Measurements from ENCODE around the gene RLF.

The RLF gene

GRCh38 chr1:40274331-40274730 is 113.1 kb downstream of the RLF start:
- Histone ChIP-seq H3K9ac (ENCODE audit: low read length) (no peak overlapping the region), H3K9me3 (ENCODE audit: low read length) (no peaks in the 10 kb centered on the region), H3K4me2 (ENCODE audit: low read length) (no peak overlapping the region), H3K9me2 (ENCODE audit: low read depth, low read length) (no peaks in the 10 kb centered on the region), H2AFZ (ENCODE audit: low read length) (no peak overlapping the region), H3K36me3 (ENCODE audit: insufficient read depth, low read length) (peaks cover 69% of the 10 kb centered on the region), H3K4me1 (ENCODE audit: insufficient read depth, low read length, severe bottlenecking) (no peaks in the 10 kb centered on the region), H3F3A (ENCODE audit: insufficient read depth, low read length) (no peaks in the 10 kb centered on the region), H3K4me3 (ENCODE audit: low read depth, low read length, poor library complexity, severe bottlenecking) (no peak overlapping the region), H3K27ac (ENCODE audit: low read depth, low read length, poor library complexity, severe bottlenecking) (no peak overlapping the region), H3K27me3 (ENCODE audit: insufficient read depth, low read length) (no peaks in the 10 kb centered on the region), H3K79me2 (ENCODE audit: insufficient read depth, low read length) (no peaks in the 10 kb centered on the region), H4K20me1 (ENCODE audit: insufficient read depth, low read length) (no peaks in the 10 kb centered on the region)
- TF ChIP-seq CTCF (IDR thresholded peaks at IDR 0.05; ENCODE audit: low read length) (no peak), EZH2 (IDR thresholded peaks at IDR 0.05; ENCODE audit: borderline replicate concordance, low read length) (no peak)

- H3F3A ChIP-seq (ENCODE audit: insufficient read depth, low read length) = no peaks in the 10 kb centered on the region
- H3K9me3 ChIP-seq (ENCODE audit: low read length) = no peaks in the 10 kb centered on the region
- H2AFZ ChIP-seq (ENCODE audit: low read length) = no peak overlapping the region
- TF ChIP-seq EZH2 (IDR thresholded peaks at IDR 0.05; ENCODE audit: borderline replicate concordance, low read length) (no peak), CTCF (IDR thresholded peaks at IDR 0.05; ENCODE audit: low read length) (no peak)
- H3K36me3 ChIP-seq (ENCODE audit: insufficient read depth, low read length) = peaks cover 67% of the 10 kb centered on the region
- H3K9ac ChIP-seq (ENCODE audit: low read length) = no peak overlapping the region
- no peaks in the 10 kb centered on the region for H3K4me1 ChIP-seq (ENCODE audit: insufficient read depth, low read length, severe bottlenecking)
- no peaks in the 10 kb centered on the region for H3K79me2 ChIP-seq (ENCODE audit: insufficient read depth, low read length)
- H3K4me2 ChIP-seq (ENCODE audit: low read length) = no peak overlapping the region
- H4K20me1 ChIP-seq (ENCODE audit: insufficient read depth, low read length) = no peaks in the 10 kb centered on the region
- H3K4me3 ChIP-seq (ENCODE audit: low read depth, low read length, poor library complexity, severe bottlenecking) = no peak overlapping the region
- H3K27me3 ChIP-seq (ENCODE audit: insufficient read depth, low read length) = no peaks in the 10 kb centered on the region
- H3K9me2 ChIP-seq (ENCODE audit: low read depth, low read length) = no peaks in the 10 kb centered on the region
- H3K27ac ChIP-seq (ENCODE audit: low read depth, low read length, poor library complexity, severe bottlenecking) = no peak overlapping the region
Observed at GRCh38 chr1:40276122-40276521, 114.9 kb downstream of the RLF start.

- Histone ChIP-seq H3K27me3 (ENCODE audit: insufficient read depth, low read length) (no peaks in the 10 kb centered on the region), H3K9me2 (ENCODE audit: low read depth, low read length) (no peaks in the 10 kb centered on the region), H3K79me2 (ENCODE audit: insufficient read depth, low read length) (no peaks in the 10 kb centered on the region), H4K20me1 (ENCODE audit: insufficient read depth, low read length) (no peaks in the 10 kb centered on the region), H3K9ac (ENCODE audit: low read length) (no peak overlapping the region), H3K36me3 (ENCODE audit: insufficient read depth, low read length) (peaks cover 54% of the 10 kb centered on the region), H3F3A (ENCODE audit: insufficient read depth, low read length) (no peaks in the 10 kb centered on the region), H3K4me1 (ENCODE audit: insufficient read depth, low read length, severe bottlenecking) (no peaks in the 10 kb centered on the region), H2AFZ (ENCODE audit: low read length) (no peak overlapping the region), H3K9me3 (ENCODE audit: low read length) (no peaks in the 10 kb centered on the region), H3K27ac (ENCODE audit: low read depth, low read length, poor library complexity, severe bottlenecking) (no peak overlapping the region), H3K4me3 (ENCODE audit: low read depth, low read length, poor library complexity, severe bottlenecking) (no peak overlapping the region), H3K4me2 (ENCODE audit: low read length) (no peak overlapping the region)
- TF ChIP-seq CTCF (IDR thresholded peaks at IDR 0.05; ENCODE audit: low read length) (no peak), EZH2 (IDR thresholded peaks at IDR 0.05; ENCODE audit: borderline replicate concordance, low read length) (no peak)
Observed at GRCh38 chr1:40281853-40282252, 120.7 kb downstream of the RLF start.
